Hematopoietic multipotent progenitor cell treated with erythropoietin and hydrocortisone succinate and interleukin-3 and kit ligand, for 8 days (in vitro differentiated cells): ENCODE measurements around the gene RPS6KA1.
"Not testable (repeated sequence)": the region's sequence is repeated elsewhere in the genome, so short reads cannot be mapped to it uniquely, and the experiment has no call there.

Experiments
- DNase-seq: peaks from one replicate; pipeline ENCODE4 v3.0.0-alpha.2; 2015

RPS6KA1 gene

DNA sequence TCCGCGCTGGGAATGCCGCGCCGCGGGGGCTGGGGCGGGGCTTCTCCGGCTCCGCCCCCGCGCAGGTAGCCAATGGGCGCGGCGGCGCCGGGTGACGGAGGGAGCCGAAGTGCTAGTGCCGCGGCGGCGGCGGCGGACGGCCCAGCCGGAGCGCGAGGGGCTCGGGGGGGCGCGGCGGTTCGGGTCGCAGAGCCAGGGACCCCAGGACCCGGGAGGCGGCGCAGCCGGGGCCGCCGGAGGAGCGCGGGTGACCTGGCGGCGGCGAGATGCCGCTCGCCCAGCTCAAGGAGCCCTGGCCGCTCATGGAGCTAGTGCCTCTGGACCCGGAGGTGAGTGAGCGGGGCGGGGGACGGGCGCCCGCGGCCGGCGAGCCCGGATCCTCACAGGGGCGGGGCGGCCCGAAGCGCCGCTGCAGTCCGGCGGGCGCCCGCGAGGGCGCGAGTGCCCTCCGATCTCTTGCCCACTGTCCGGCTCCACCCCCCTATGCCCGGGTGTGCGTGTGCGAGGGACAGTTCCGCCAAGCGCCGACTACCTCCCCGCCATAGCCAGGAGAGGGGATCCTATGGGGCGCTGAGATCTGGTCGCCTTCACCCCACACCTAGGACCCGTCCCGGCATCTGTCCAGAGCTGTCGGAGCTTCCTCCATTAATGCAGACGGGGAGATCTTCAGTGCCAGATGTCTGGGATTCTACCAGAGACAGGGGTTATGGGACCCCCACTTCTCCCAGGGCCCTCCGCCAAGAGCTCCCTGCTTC is at the start of gene RPS6KA1:
Gene RPS6KA1 (plus strand): TSS at position 107 of the 755 bp plus-strand sequence. CDS start 160 bp downstream, at position 267.
- peak; percentile 66 for DNase-seq

DNA sequence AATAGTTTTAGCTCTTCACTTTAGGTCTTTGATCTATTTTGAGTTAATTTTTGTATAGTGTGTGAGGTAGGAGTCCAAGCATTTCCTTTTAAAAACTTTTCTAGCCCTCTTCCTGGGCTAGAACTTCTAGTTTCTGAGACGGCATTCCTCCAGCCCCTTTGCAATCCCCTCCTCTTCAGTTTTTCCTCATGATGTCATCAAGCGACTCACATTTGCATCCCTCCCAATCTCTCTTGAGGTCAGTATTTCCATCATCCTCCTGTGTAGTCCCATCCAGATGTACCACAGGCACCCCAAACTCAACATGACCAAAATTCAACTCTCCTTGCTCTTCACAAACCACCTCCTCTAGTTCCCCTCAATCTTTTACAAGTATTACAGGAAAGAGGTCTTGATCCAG is 46.6 kb upstream of the RPS6KA1 start:
- DNase-seq: no peak

DNA sequence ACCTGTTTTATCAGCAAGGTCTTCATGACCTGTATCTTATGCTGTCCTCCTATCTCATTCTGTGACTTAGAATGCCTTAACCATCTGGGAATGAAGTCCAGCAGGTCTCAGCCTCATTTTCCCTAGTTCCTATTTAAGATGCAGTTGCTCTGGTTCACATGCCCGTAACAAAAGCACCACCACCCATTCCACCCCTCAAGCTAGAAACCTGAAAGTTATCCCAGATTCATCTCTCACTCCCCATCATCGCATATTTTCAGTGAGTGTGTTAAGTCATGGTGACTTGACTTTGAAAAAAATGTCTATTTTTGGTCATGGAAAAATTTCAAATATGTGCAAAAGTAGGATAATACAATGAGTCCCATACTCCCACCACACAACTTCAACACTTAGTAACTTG is 45.6 kb upstream of the RPS6KA1 start:
- DNase-seq: no peak

DNA sequence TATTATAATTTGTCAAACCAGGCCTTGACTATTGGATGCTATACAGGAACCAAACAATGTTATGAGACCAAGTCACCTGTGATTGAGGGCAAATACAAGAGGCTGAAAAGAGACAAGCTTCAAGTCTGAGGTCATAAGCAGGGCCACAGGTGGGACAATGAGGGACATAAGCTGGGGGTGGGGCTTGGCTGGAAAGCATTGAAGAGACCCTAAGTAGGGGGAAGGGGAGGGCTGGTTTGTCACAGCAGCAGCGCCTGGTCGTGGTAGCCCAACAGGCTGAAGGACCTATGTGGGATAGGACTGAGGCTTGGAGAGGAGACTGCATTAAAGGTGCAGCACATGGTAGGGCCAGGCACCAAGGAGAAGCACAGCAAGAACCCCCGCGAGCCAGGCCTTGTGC is 39.4 kb upstream of the RPS6KA1 start:
- DNase-seq: no peak

DNA sequence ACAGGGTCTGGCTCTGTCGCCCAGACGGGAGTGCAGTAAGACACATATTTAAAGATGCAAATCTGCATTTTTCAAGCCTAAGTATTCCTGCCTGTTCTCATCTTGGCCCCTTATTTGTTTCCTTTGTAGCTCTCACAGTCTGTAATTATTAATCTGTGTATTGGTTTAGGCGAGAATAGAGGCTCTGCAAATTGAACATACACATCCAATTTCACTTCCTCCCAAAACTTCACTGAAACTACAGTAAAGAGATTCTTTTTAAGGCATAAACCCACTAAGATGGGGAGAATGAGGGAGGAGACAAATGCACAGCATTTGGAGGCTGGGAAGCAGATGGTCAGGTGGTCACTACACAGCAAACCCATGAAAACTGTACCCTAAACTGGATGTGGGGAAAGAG is 36.3 kb upstream of the RPS6KA1 start:
- DNase-seq: no peak

DNA sequence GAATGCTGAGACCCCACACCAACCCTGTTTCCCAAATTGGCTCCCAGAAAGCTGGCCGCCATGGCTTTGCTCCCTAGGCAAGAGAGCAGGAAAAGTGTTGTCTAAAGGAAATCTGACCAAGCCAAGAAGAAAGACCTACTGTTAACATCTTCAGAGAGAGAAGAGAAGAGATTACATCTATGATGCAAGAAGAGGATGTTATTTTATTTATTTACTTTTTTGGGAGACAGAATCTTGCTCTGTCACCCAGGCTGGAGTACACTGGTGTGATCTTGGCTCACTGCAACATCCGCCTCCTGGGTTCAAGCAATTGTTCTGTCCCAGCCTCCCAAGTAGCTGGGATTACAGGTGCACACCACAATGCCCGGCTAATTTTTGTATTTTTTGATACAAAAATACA is 35.6 kb upstream of the RPS6KA1 start:
- DNase-seq: no peak

DNA sequence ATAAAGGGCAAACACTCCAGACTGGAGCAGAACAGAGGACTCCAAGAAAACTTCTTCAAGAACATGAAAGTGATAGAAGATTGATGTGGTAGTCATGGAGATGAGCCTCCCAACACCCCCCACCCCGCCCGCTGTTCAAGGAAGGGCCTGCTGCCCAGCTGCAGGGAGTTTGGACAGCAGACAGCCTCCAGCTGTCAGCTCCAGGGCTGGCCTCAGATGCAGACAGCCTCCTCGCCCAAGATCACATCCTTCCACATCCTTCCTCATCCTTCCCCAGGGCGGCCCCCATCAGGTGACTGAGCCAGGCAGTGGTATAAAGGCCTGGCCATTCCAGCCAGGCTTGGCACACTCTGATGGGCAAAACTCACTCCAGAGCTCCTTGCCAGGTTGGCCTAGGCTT is 32.7 kb upstream of the RPS6KA1 start:
- DNase-seq: no peak

DNA sequence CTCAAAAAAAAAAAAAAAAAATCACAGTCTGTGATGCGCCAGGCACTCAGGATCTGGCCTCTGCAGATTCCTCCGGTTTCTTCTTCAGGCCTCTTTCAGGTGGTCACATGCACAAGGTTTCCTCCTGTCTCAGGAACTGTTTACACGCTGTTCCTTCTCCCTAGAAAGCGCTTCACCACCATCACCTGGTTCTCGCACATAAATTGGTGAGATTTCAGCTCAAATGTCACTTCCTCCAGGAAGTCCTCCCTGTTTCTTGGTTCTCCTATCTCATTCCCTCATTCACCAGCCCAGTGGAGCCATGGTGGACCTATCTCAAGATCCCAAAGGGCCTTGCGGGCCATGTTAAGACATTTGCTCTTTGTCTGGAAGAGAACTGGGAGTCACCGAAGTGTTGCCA is 30.7 kb upstream of the RPS6KA1 start:
- no peak for DNase-seq

DNA sequence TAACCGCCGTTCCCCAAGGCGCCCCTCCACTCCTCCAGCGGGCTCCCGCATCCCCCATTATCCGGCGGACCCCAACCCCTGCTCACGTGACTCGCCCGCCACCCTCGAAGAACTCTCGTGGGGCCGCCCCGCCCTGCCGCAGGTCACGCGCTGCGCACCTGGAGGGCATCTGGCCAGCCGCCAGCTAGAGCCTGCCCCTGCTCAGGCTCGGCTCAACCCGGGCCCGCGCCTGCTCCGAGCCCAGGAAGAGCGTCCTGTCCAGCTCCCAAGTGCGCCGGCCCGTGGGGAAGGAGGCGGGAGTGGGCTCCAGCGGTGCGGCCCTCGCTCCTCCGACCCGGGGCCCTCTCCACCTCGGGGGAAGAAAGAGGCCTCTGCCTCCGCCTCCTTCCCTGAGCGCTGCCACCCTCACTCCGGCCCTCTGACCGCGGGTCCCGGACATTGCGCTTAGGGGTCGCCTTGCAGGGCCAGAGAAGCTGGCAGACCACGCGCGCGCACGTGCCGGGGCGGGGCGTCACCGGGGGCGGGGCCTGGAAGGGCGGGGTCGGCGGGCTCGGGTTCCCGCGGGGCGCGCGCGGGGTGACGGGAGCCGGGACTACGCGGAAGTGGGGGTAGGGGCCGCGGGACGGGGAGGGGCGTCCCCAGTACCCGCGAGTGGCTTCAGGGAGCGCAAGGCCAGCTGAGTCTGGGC is 28.9 kb upstream of the RPS6KA1 start:
- no peak for DNase-seq

DNA sequence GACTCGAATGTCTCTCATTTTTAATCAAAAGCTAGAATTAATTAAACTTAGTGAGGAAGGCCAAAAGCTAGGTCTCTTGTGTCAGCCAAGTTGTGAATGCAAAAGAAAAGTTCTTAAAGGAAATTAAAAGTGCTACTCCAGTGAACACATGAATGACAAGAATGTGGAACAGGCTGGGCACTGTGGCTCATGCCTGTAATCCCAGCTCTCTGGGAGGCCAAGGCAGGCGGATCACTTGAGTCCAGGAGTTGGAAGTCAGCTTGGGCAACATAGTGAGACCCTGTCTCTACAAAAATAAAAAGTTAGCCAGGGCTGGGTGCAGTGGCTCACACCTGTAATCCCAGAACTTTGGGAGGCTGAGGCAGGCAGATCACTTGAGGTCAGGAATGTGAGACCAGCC is 18.9 kb upstream of the RPS6KA1 start:
- DNase-seq: not testable (repeated sequence)

DNA sequence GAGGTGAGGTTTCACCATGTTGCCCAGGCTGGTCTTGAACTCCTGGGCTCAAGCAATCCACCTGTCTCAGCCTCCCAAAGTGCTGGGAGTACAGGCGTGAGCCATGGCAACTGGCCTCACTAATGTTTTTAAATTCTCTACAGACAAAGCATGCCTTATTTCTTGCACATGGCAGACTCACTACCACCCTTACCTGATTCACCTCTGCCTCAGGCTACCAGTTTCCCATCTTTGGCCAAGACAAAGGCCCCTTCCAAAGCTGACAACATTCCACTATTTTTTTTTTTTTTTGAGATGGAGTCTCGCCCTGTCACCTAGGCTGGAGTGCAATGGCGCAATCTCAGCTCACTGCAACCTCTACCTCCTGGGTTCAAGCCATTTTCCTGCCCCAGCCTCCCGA is 13.7 kb upstream of the RPS6KA1 start:
- DNase-seq: not testable (repeated sequence)

DNA sequence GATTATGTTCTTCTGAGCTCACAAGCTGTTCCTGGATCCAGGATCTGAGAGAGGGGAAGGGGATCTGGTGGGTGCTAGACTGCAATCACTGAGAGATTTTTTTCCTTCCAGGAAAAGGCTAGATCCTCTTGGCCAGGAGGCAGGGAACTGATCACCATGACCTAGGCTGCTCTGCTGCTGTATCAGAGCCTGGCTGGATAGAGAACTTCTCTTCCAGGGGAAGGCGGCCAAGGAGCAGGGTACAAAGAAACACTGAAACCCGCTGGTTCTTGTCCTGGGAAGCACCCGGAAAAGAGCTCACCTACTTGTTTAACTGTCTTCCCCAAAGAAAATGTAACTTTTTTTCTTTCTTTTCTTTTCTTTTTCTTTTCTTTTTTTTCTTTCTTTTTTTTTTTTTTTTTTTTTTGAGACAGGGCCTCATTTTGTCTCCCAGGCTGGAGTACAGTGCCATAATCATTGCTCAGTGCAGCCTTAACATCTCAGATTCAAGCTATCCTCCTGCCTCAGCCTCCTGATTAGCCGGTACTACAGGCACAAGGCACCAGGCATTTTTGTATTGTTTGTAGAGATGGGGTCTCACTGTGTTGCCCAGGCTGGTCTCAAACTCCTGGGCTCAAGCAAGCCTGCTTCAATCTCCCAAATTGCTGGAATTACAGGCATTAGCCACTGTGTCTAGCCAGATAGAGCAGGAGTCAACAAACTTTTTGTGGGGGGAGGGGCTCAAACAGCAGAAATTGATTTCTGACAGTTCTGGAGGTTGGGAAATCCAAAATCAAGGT is 12.4 kb upstream of the RPS6KA1 start:
- DNase-seq: no peak

DNA sequence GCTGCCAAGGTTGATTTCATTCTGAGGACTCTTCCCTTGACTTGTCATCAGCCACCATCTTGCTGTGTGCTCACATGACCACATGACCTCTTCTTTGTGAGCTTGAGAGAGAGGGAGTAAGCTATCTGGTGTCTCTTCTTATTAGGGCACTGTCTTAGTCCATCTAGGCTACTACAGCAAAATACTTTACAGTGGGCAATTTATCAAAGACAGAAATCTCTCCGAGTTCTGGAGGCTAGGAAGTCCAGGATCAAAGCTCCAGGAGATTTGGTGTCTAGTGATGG is 11.9 kb upstream of the RPS6KA1 start:
- no peak for DNase-seq

DNA sequence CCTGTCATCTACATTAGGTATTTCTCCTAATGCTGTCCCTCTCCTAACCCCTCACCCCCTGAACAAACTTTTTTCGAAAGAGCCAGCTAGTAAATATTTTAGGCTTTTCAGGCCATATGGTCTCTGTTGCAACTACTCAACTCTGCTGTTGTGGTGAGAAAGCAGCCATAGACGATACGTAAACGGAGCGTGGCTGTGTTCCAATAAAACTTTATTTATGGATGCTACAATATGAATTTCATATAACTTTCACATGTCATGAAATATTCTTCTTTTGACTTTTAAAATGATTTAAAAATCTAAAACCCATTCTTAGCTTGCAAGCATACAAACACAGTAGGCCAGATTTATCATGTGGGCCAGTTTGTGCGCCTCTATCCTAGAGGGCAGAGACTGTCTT is 11.2 kb upstream of the RPS6KA1 start:
- DNase-seq: no peak

DNA sequence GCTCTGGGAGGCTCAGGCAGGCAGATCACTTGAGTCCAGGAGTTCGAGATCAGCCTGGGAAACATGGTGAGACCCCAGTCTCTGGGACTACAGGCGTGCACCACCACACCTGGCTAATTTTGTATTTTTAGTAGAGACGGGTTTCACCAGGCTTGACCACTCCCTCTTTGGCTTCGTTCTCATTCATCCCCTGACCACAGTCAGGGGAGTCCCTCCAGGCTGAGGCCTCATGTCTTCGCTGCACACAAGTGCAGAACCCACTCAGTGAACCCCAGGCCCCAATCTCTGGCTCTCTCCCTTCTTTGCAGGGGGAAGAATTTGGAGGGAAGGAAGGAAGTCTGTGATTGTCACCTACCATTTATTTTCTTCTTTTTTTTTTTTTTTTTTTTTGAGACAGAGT is 9.2 kb upstream of the RPS6KA1 start:
- DNase-seq: no peak

DNA sequence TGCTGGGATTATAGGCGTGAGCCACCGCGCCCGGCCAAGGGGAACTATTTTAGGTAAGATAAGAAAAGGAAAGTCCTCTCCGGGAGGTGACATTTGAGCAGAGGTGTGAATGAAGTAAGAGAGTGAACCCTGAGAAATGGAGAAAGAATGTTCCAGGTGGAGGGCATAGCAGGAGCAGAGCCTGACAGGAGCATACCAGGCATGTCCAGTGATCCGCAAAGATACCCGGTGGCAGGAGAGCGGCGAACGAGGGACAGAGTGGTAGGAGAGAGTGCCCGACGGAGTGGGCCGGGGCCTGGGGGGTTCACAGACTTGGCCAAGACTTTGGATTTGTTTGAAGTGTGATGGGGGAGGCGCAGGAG is 7.9 kb upstream of the RPS6KA1 start:
- no peak for DNase-seq

DNA sequence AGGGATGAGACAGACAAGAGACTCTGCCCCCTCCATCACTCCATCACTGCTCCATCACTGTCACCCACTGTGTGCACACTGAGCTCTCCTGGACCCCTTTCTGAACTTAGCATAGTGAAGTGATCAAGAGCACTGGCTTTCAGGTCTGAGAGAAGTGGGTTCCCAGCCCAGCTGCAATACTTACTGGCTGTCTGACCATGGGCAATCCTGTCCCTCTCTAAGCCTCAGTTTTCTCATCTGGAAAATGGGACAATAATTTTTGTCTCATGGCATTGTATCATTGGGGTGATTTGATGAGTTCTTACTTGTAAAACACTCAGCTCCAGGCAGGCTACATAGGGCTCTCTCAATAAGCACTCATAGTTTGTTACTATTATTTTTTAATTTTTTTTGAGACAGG is 7.5 kb upstream of the RPS6KA1 start:
- DNase-seq: no peak

DNA sequence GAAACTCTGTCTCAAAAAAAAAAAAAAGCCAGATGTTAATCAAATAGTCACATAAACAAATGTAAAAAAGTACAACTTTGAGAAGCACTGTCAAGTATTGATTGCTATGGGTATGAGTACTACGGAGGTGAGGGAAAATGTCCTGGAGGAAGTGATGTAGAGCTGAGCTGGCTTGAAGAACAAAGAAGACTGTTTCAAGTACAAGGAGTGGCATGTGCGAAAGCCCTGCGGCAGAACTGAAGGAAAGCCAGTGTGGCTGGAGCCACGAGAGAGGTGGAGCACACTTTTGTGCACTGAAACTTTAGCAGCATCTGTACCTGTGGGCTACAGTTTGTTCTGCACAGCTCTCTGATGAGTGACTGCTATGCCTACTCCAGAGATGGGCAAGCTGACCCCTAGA is 5.4 kb upstream of the RPS6KA1 start:
- DNase-seq: no peak

DNA sequence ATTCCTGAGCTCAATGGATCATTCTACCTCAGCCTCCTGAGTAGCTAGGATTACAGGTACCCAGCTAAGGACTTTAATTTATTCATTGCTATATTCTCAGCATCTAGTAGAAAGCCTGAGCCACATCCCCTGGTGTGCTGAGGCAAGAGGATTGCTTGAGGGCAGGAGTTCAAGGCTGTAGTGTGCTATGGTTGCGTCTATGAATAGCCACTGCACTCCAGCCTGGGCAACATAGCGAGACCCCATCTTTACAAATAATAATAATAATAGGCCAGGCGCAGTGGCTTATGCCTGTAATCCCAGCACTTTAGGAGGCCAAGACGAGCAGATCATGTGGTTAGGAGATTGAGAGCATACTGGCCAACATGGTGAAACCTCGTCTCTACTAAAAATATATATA is 3.3 kb upstream of the RPS6KA1 start:
- no peak for DNase-seq

DNA sequence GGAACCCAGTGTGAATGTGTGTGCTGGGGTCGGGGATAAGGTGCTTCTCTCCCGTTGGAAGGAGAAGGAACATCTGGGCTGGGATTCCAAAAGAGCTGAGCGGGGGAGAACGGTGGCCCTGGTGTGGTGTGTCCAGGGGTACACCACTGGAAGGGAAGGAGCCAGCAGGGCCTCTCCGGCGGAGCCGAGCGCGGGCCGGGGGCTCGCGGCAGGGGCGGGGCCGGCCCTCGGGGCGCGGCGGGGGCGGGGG is 231 bp upstream of the RPS6KA1 start:
- no peak for DNase-seq

DNA sequence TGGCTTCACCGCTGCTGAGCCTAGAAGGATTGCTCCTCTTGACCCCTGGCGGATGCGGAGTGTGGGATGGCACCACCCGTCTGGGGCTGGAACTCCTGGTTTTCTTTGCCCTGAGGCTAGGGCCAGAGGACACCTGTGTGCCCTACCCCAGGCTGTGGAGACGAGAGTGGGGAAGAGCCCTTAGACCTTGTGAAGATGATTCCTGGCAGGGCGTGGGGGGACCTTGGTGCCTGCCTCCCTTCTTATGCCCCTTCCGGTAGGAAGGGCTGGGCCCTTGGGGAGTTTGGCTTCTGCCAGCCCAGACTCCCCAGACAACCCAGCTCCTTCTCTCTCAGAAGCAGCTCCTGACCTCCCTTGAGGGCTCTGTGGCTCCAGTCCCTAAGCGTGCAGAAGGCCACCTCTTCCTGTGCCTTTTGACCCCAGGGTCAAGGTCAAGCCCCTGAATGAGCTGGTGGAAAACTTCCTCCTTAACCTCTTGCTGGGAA is 891 bp downstream of the RPS6KA1 start:
- peak; percentile 33 for DNase-seq

DNA sequence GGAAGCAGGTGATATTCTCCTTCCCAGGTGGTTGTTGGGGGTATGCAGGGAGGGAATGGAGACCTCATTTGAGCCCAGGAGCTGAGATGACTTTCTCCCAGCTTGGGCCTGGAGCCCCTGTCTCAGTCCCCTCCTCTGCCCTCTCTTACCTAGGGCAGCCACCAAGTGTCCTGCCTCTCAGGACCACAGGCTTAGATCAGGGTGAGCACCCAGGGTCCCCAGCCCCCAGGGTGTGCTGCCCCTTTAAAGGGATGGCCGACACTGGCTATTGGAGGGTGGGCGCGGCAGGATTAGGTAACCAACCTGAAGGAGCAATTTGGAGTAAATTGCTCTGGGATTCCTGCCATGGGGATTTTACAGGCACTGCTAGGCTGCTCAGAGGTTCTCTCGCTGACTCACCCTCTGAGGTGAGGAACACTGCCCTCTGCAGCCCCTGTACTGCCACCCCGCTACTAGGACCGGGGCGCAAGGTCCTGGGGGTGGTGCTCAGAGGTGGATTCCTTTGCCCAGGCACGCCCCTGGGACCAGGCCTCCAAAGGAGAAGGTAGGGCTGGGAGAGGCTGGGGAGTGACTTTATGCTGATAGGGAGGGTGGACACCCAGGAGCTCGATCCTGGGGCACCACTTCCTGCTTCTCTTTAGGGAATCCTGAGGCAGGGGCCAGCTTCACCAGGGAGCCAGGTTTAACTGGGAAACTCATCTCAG is 1.5 kb downstream of the RPS6KA1 start:
- peak; percentile 76 for DNase-seq

DNA sequence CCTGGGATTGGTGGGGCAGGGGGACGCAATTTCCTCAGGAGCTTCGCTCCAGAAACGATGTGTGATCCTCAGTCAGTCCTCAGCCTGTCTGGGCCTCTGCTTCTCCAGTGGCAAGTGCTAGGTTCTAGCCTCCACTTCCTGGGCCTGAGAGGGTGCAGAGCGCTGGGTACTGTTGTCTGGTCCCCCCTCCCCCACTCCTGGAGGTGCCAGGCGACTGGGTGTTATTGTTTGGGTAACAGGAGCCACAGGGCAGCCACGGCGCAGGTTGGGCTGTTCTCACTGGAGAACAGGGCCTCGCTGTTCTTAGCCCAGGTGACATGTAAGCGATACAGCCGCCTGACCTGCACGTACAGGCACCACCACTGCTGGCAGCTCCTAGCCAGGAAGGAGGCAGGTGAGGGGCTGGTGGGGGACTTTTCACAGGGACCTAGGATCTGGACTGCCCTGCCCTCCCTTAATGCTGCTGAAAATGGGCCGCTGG is 2.1 kb downstream of the RPS6KA1 start:
- DNase-seq: no peak
